HG03095 (cell line): ENCODE data around the gene STK11.
"Not testable (repeated sequence)": the region's sequence is repeated elsewhere in the genome, so short reads cannot be mapped to it uniquely, and the experiment has no call there.

Experiments
- ATAC-seq: cut with Tn5 transposase; IDR thresholded peaks from one replicate; pipeline ENCODE4 v1.9.1; 2021; ENCODE audit warnings: moderate library complexity; ENCODE audit not compliant: unreplicated experiment

Gene STK11

GRCh38 chr19:1208830-1209229, 3.3 kb downstream of the STK11 start:
- ATAC-seq = not testable (repeated sequence)

GRCh38 chr19:1210227-1210538, 4.6 kb downstream of the STK11 start:
- ATAC-seq = no peak

GRCh38 chr19:1211494-1212234, 6.1 kb downstream of the STK11 start:
- no peak for ATAC-seq

- no peak for ATAC-seq
These were observed 8.1 kb downstream of the STK11 start for GRCh38 chr19:1213391-1214286.

GRCh38 chr19:1214299-1214861, 8.8 kb downstream of the STK11 start:
- ATAC-seq = no peak

GRCh38 chr19:1214862-1215731, 9.5 kb downstream of the STK11 start:
- ATAC-seq = no peak

GRCh38 chr19:1216756-1217155, 11.2 kb downstream of the STK11 start:
- no peak for ATAC-seq

GRCh38 chr19:1217366-1217765, 11.8 kb downstream of the STK11 start:
- no peak for ATAC-seq

GRCh38 chr19:1218751-1219567, 13.4 kb downstream of the STK11 start:
- ATAC-seq = no peak

- no peak for ATAC-seq
These were observed 14.4 kb downstream of the STK11 start for GRCh38 chr19:1219786-1220476.

- ATAC-seq = no peak
These were observed 14.9 kb downstream of the STK11 start for GRCh38 chr19:1220477-1220930.

- ATAC-seq = no peak
These were observed 15.7 kb downstream of the STK11 start for GRCh38 chr19:1220976-1221903.

- ATAC-seq = no peak
These were observed 16.3 kb downstream of the STK11 start for GRCh38 chr19:1221904-1222255.

GRCh38 chr19:1222394-1222793, 16.8 kb downstream of the STK11 start:
- ATAC-seq = no peak

- no peak for ATAC-seq
These were observed 17.7 kb downstream of the STK11 start for GRCh38 chr19:1223018-1223855.

- ATAC-seq = no peak
These were observed 18.7 kb downstream of the STK11 start for GRCh38 chr19:1224047-1224825.

- ATAC-seq = no peak
These were observed 19.3 kb downstream of the STK11 start for GRCh38 chr19:1224847-1225246.
